HepG2 (cell line): Measurements from ENCODE around the gene ZBTB7B. TPM values are rescaled to one million over a fixed set of nuclear protein-coding genes. Genes with fewer than 3 reads are reported as not detected.

ENCODE experiments used
- ARNT ChIP-seq: fragments of 450-650 bp; IDR thresholded peaks from 2 replicates; pipeline ENCODE4 v1.6.1; 2017
- CBX5 ChIP-seq: sonication (generic); formaldehyde crosslinking; IDR thresholded peaks from 2 replicates; pipeline ENCODE4 v1.4.0; 2020; ENCODE audit warnings: missing genetic modification reagents, borderline replicate concordance
- EHMT2 ChIP-seq: fragments of 200-600 bp; sonication (generic); IDR thresholded peaks from 2 replicates; pipeline ENCODE4 v1.7.0; 2017; ENCODE audit warnings: antibody characterized with exemption, low read depth, low read length, borderline replicate concordance
- HDAC1 ChIP-seq: sonication (generic); formaldehyde crosslinking; IDR thresholded peaks from 2 replicates; pipeline ENCODE4 v1.5.1; 2020; ENCODE audit warnings: mild to moderate bottlenecking, missing genetic modification reagents
- HNF4A ChIP-seq: sonication (generic); formaldehyde crosslinking; IDR thresholded peaks from 2 replicates; pipeline ENCODE4 v1.4.0; 2020; ENCODE audit warnings: missing genetic modification reagents
- HNF4G ChIP-seq, 2 experiments: sonication (generic) in 1 of 2; formaldehyde crosslinking in 1 of 2; IDR thresholded peaks; 2 replicates each; pipeline versions ENCODE4 v1.4.0 to v1.6.1; 2011 to 2020; ENCODE audit warnings: borderline replicate concordance in 2 of 2, low read depth in 2 of 2, mild to moderate bottlenecking in 2 of 2, low read length in 1 of 2, missing genetic modification reagents in 1 of 2, moderate library complexity in 1 of 2
- IRF2 ChIP-seq: IDR thresholded peaks from 2 replicates; pipeline ENCODE4 v1.6.1; 2018; ENCODE audit warnings: missing genetic modification reagents, missing compliant biosample characterization
- JUND ChIP-seq: sonication (generic); formaldehyde crosslinking; IDR thresholded peaks from 2 replicates; pipeline ENCODE4 v1.8.0; 2022; ENCODE audit warnings: mild to moderate bottlenecking, missing genetic modification reagents
- KDM5A ChIP-seq: fragments of 200-600 bp; sonication (generic); IDR thresholded peaks from 2 replicates; pipeline ENCODE4 v1.7.0; 2018; ENCODE audit warnings: antibody characterized with exemption, mild to moderate bottlenecking, low read length, borderline replicate concordance
- KLF16 ChIP-seq, 2 experiments: sonication (generic) in 1 of 2; formaldehyde crosslinking in 1 of 2; IDR thresholded peaks; 2 replicates each; pipeline versions ENCODE4 v1.6.1 to v1.8.0; 2016 to 2023; ENCODE audit warnings: missing genetic modification reagents in 2 of 2, missing compliant biosample characterization in 1 of 2
- MNT ChIP-seq: fragments of 450-650 bp; IDR thresholded peaks from 2 replicates; pipeline ENCODE4 v1.6.1; 2016
- NKX3-1 ChIP-seq: sonication (generic); formaldehyde crosslinking; IDR thresholded peaks from 2 replicates; pipeline ENCODE4 v1.5.0; 2020; ENCODE audit warnings: missing genetic modification reagents
- SP2 ChIP-seq: sonication (generic); formaldehyde crosslinking; IDR thresholded peaks from 2 replicates; pipeline ENCODE4 v1.5.1; 2020; ENCODE audit warnings: mild to moderate bottlenecking, missing genetic modification reagents
- SRSF4 ChIP-seq: fragments of 200-400 bp; formaldehyde crosslinking; IDR thresholded peaks from one replicate; pipeline ENCODE4 v1.6.1; 2018; ENCODE audit warnings: mild to moderate bottlenecking, low read depth, low read length, moderate library complexity; ENCODE audit not compliant: poor library complexity, severe bottlenecking
- SRY ChIP-seq: sonication (generic); formaldehyde crosslinking; IDR thresholded peaks from 2 replicates; pipeline ENCODE4 v1.8.0; 2022; ENCODE audit warnings: mild to moderate bottlenecking, missing genetic modification reagents
- ZBTB21 ChIP-seq: sonication (generic); formaldehyde crosslinking; IDR thresholded peaks from 2 replicates; pipeline ENCODE4 v1.4.0; 2020; ENCODE audit warnings: missing genetic modification reagents
- ZFP36L1 ChIP-seq: sonication (generic); formaldehyde crosslinking; IDR thresholded peaks from 2 replicates; pipeline ENCODE4 v1.8.0; 2022; ENCODE audit warnings: mild to moderate bottlenecking, missing genetic modification reagents, moderate library complexity
- ZNF180 ChIP-seq: sonication (generic); formaldehyde crosslinking; IDR thresholded peaks from 2 replicates; pipeline ENCODE4 v1.4.0; 2020; ENCODE audit warnings: low read depth, missing genetic modification reagents, borderline replicate concordance
- ZNF253 ChIP-seq: sonication (generic); formaldehyde crosslinking; IDR thresholded peaks from 2 replicates; pipeline ENCODE4 v1.8.0; 2022; ENCODE audit warnings: mild to moderate bottlenecking, missing genetic modification reagents, borderline replicate concordance
- ZNF317 ChIP-seq: sonication (generic); formaldehyde crosslinking; IDR thresholded peaks from 2 replicates; pipeline ENCODE4 v1.5.0; 2020; ENCODE audit warnings: mild to moderate bottlenecking, missing genetic modification reagents
- ZNF460 ChIP-seq: sonication (generic); formaldehyde crosslinking; IDR thresholded peaks from 2 replicates; pipeline ENCODE4 v1.5.1; 2020; ENCODE audit warnings: missing genetic modification reagents, mild to moderate bottlenecking, borderline replicate concordance
- ZNF605 ChIP-seq: sonication (generic); formaldehyde crosslinking; IDR thresholded peaks from 2 replicates; pipeline ENCODE4 v1.8.0; 2022; ENCODE audit warnings: mild to moderate bottlenecking, missing genetic modification reagents
- ZNF768 ChIP-seq: sonication (generic); formaldehyde crosslinking; IDR thresholded peaks from 2 replicates; pipeline ENCODE4 v1.4.0; 2020; ENCODE audit warnings: missing genetic modification reagents
- polyA plus RNA-seq, 8 experiments: library from polyadenylated mRNA; depleted of rRNA in 3 of 8; stranded (reverse) in 7 of 8; unstranded in 1 of 8; fragments of >200 nt; fragmentation: Illumina TruSeq in 4 of 8; extraction: Trizol in 4 of 8; gene quantifications; 2 replicates each; pipeline versions ENCODE4 v1.2.1 to v1.2.3, GENCODE V29; 2011 to 2016; ENCODE audit warnings: low read depth in 4 of 8, missing spikeins in 1 of 8, mixed read lengths in 1 of 8; ENCODE audit not compliant: insufficient read depth in 1 of 8
- total RNA-seq, 5 experiments: library from RNA; depleted of rRNA; stranded (reverse); fragments of >200 nt; fragmentation: Illumina TruSeq; extraction: Trizol; gene quantifications; 2 replicates each; pipeline ENCODE4 v1.2.3, GENCODE V29; 2016; ENCODE audit warnings: low read depth in 1 of 5
- TF ChIP-seq, protein P1 (sequence below): sonication (generic); formaldehyde crosslinking; IDR thresholded peaks from 2 replicates; pipeline ENCODE4 v1.8.1; 2023; ENCODE audit warnings: mild to moderate bottlenecking, missing genetic modification reagents, borderline replicate concordance
- TF ChIP-seq, protein P2 (sequence below): sonication (generic); formaldehyde crosslinking; IDR thresholded peaks from 2 replicates; pipeline ENCODE4 v1.5.0; 2020; ENCODE audit warnings: mild to moderate bottlenecking, missing genetic modification reagents, borderline replicate concordance
- TF ChIP-seq, protein P3 (sequence below): IDR thresholded peaks from 2 replicates; pipeline ENCODE4 v1.6.1; 2016; ENCODE audit warnings: mild to moderate bottlenecking, missing biosample characterization, missing genetic modification reagents

ZBTB7B gene
- total and polyA plus RNA-seq, 2 of the 13 experiments (the other 11 are each of a cell fraction or from before 2014, with no cell fraction given) = 15.5 to 17.5 TPM

DNA sequence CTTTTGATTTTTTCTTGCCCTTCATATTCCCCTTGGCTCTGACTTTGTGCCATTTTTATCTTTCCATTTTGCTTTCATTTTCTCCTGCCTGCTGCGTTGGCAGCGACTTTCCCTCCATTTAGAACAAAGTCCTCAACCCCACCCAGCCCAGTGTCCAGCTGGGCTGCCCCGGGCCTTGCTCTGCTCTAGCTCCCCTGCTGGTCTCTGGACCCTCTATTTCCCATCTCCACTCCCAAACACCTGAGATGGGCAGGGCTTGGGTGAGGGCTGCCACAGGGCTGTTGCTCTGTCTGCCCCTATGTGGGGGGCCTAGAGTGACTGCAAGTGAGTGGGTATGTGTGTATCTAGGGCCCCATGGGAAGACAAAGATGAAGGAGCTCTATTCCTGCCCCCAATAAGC is 41.2 kb downstream of the ZBTB7B start (continued):
- TF ChIP-seq CBX5 (CRISPR knock-in tag) (no peak), HDAC1 (CRISPR knock-in tag) (0 out of 2 replicates have a peak, but pooled peaks have one; percentile 37), MNT (no peak), ZNF460 (CRISPR knock-in tag) (no peak), HNF4G (IDR thresholded peaks at IDR 0.05; ENCODE audit: borderline replicate concordance, low read depth, low read length) (0 out of 2 replicates have a peak, but pooled peaks have one; percentile 11), HNF4G (CRISPR knock-in tag; IDR thresholded peaks at IDR 0.05; ENCODE audit: borderline replicate concordance, low read depth) (no peak), KLF16 (CRISPR knock-in tag; IDR thresholded peaks at IDR 0.05) (no peak), ZNF768 (peak; percentile 76), ZNF253 (CRISPR knock-in tag) (no peak), EHMT2 (no peak), ZNF317 (CRISPR knock-in tag) (no peak), ZFP36L1 (no peak), KDM5A (no peak), HNF4A (CRISPR knock-in tag) (peak; percentile 75), JUND (no peak), SRSF4 (no peak), IRF2 (CRISPR knock-in tag) (peak; percentile 52), NKX3-1 (CRISPR knock-in tag) (no peak), ZNF605 (CRISPR knock-in tag) (no peak), SP2 (CRISPR knock-in tag) (no peak), ARNT (no peak), SRY (CRISPR knock-in tag) (no peak), ZBTB21 (CRISPR knock-in tag) (no peak), ZNF180 (CRISPR knock-in tag) (no peak)
- TF ChIP-seq, protein P1, sequence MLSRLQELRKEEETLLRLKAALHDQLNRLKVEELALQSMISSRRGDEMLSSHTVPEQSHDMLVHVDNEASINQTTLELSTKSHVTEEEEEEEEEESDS = no peak
- TF ChIP-seq, protein P2, sequence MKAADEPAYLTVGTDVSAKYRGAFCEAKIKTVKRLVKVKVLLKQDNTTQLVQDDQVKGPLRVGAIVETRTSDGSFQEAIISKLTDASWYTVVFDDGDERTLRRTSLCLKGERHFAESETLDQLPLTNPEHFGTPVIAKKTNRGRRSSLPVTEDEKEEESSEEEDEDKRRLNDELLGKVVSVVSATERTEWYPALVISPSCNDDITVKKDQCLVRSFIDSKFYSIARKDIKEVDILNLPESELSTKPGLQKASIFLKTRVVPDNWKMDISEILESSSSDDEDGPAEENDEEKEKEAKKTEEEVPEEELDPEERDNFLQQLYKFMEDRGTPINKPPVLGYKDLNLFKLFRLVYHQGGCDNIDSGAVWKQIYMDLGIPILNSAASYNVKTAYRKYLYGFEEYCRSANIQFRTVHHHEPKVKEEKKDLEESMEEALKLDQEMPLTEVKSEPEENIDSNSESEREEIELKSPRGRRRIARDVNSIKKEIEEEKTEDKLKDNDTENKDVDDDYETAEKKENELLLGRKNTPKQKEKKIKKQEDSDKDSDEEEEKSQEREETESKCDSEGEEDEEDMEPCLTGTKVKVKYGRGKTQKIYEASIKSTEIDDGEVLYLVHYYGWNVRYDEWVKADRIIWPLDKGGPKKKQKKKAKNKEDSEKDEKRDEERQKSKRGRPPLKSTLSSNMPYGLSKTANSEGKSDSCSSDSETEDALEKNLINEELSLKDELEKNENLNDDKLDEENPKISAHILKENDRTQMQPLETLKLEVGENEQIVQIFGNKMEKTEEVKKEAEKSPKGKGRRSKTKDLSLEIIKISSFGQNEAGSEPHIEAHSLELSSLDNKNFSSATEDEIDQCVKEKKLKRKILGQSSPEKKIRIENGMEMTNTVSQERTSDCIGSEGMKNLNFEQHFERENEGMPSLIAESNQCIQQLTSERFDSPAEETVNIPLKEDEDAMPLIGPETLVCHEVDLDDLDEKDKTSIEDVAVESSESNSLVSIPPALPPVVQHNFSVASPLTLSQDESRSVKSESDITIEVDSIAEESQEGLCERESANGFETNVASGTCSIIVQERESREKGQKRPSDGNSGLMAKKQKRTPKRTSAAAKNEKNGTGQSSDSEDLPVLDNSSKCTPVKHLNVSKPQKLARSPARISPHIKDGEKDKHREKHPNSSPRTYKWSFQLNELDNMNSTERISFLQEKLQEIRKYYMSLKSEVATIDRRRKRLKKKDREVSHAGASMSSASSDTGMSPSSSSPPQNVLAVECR (CRISPR knock-in tag) = peak; percentile 6; the same call in 1 of the 2 replicates
- TF ChIP-seq, protein P3, sequence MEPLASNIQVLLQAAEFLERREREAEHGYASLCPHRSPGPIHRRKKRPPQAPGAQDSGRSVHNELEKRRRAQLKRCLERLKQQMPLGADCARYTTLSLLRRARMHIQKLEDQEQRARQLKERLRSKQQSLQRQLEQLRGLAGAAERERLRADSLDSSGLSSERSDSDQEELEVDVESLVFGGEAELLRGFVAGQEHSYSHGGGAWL (CRISPR knock-in tag) = no peak
